HepG2 (cell line): Measurements from ENCODE around the gene CCL2. TPM values are rescaled to one million over a fixed set of nuclear protein-coding genes. Genes with fewer than 3 reads are reported as not detected.

ENCODE experiments used
- ATAC-seq: fragments of 200-7000 bp; cut with Tn5 transposase; 3 replicates; pipeline ENCODE4 v1.9.1; 2020; ENCODE audit warnings: mild to moderate bottlenecking, moderate library complexity
- Bru-seq: library from RNA; stranded (reverse); fragments of 400-500 nt; gene quantifications from one replicate; lab custom pipeline; 2021; lab: Mats Ljungman, UMichigan
- BruChase-seq, 2 experiments: library from RNA; stranded (reverse); fragments of 400-500 nt; gene quantifications; one replicate each; lab custom pipeline; 2021; lab: Mats Ljungman, UMichigan
- BruUV-seq: library from RNA; stranded (reverse); fragments of 400-500 nt; replicated peaks from 2 replicates; lab custom pipeline; 2021; lab: Mats Ljungman, UMichigan
- CTCF ChIA-PET: fragments of 300-600 bp; formaldehyde crosslinking; extraction: SDS; loops from one replicate; lab custom pipeline; 2021; ENCODE audit warnings: low total read pairs, inconsistent platforms, low intra/inter-chr PET ratio; lab: Yijun Ruan, JAX
- POLR2A ChIA-PET: fragments of 350-600 bp; sonication (Branson Sonifier 250); formaldehyde crosslinking; loops from one replicate; lab custom pipeline; 2020; ENCODE audit warnings: antibody characterized with exemption, inconsistent platforms; lab: Yijun Ruan, JAX
- DNase-seq: peaks from one replicate; pipeline ENCODE4 v3.0.0-alpha.2; 2015; ENCODE audit warnings: low spot score
- FAIRE-seq: peaks from 3 replicates; lab custom pipeline; 2011; peaks lifted over from hg19 to GRCh38; lab: Jason Lieb, UNC
- H2AFZ ChIP-seq: one replicate; pipeline ENCODE4 v1.6.1; 2011; ENCODE audit warnings: low read length, inconsistent platforms
- H3K27ac ChIP-seq: fragments of 300-600 bp; 3 replicates; pipeline ENCODE4 v1.8.0; 2011; ENCODE audit warnings: mixed run types, mild to moderate bottlenecking, mixed read lengths, low read length, inconsistent platforms; ENCODE audit not compliant: insufficient read depth; ENCODE audit errors: extremely low read length
- H3K27me3 ChIP-seq, 2 experiments: fragments of 200-600 bp in 1 of 2; 2 replicates in 1 of 2; 3 replicates in 1 of 2; pipeline versions ENCODE4 v1.6.0 to v1.8.0; 2011; ENCODE audit warnings: low read length in 2 of 2, mild to moderate bottlenecking in 2 of 2, moderate library complexity in 2 of 2, inconsistent platforms in 1 of 2; ENCODE audit not compliant: insufficient read depth in 2 of 2, control insufficient read depth in 1 of 2
- H3K36me3 ChIP-seq, 2 experiments: fragments of 200-600 bp in 1 of 2; replicated peaks in 1 of 2; 2 replicates in 1 of 2; 3 replicates in 1 of 2; pipeline versions ENCODE4 v1.5.1 to v1.8.0; 2011; ENCODE audit warnings: low read length in 2 of 2, inconsistent platforms in 1 of 2; ENCODE audit not compliant: insufficient read depth in 2 of 2, control insufficient read depth in 1 of 2
- H3K4me1 ChIP-seq: 2 replicates; pipeline ENCODE4 v1.5.1; 2012; ENCODE audit warnings: low read length, inconsistent platforms; ENCODE audit not compliant: insufficient read depth
- H3K4me2 ChIP-seq: 2 replicates; pipeline ENCODE4 v1.6.0; 2011; ENCODE audit warnings: low read depth, low read length, inconsistent platforms
- H3K4me3 ChIP-seq, 3 experiments: fragments of 200-600 bp in 1 of 3; sonication (generic), shearing (Covaris generic) in 1 of 3; replicated peaks in 1 of 3; 2 replicates each; pipeline ENCODE4 v1.5.1; 2011 to 2016; ENCODE audit warnings: low read length in 3 of 3, inconsistent platforms in 2 of 3, low read depth in 2 of 3, mild to moderate bottlenecking in 2 of 3, control low read depth in 1 of 3, mixed read lengths in 1 of 3; ENCODE audit not compliant: insufficient read depth in 1 of 3
- H3K79me2 ChIP-seq: one replicate; pipeline ENCODE4 v1.6.1; 2011; ENCODE audit warnings: low read length, inconsistent platforms; ENCODE audit not compliant: insufficient read depth
- H3K9ac ChIP-seq: 2 replicates; pipeline ENCODE4 v1.6.0; 2011; ENCODE audit warnings: mild to moderate bottlenecking, low read depth, low read length, inconsistent platforms; ENCODE audit not compliant: insufficient read depth
- H3K9me3 ChIP-seq: 2 replicates; pipeline ENCODE4 v1.5.1; 2012; ENCODE audit warnings: mild to moderate bottlenecking, low read length
- H4K20me1 ChIP-seq: 2 replicates; pipeline ENCODE4 v1.6.0; 2011; ENCODE audit warnings: inconsistent platforms, mild to moderate bottlenecking, low read length, moderate library complexity; ENCODE audit not compliant: insufficient read depth
- DNMT3B ChIP-seq: conservative IDR thresholded peaks from 2 replicates; pipeline ENCODE4 v1.6.1; 2016; ENCODE audit warnings: missing biosample characterization, control low read depth
- FOSL1 ChIP-seq: sonication (generic); formaldehyde crosslinking; IDR thresholded peaks from 2 replicates; pipeline ENCODE4 v1.9.0; 2021; ENCODE audit warnings: missing genetic modification reagents, borderline replicate concordance
- IKZF4 ChIP-seq: sonication (generic); formaldehyde crosslinking; IDR thresholded peaks from 2 replicates; pipeline ENCODE4 v1.5.1; 2020; ENCODE audit warnings: borderline replicate concordance, mild to moderate bottlenecking, low read depth, missing genetic modification reagents; ENCODE audit errors: not compliant biosample characterization
- MTA3 ChIP-seq: sonication (generic); formaldehyde crosslinking; IDR thresholded peaks from 2 replicates; pipeline ENCODE4 v1.4.0; 2020; ENCODE audit warnings: missing genetic modification reagents
- MTF2 ChIP-seq: sonication (generic); formaldehyde crosslinking; IDR thresholded peaks from 2 replicates; pipeline ENCODE4 v1.5.0; 2020; ENCODE audit warnings: missing genetic modification reagents, borderline replicate concordance
- NR2F6 ChIP-seq, 2 experiments: IDR thresholded peaks; 2 replicates each; pipeline ENCODE4 v1.6.1; 2016; ENCODE audit warnings: antibody characterized with exemption in 1 of 2, mild to moderate bottlenecking in 1 of 2
- SMAD1 ChIP-seq: sonication (generic); formaldehyde crosslinking; IDR thresholded peaks from 2 replicates; pipeline ENCODE4 v1.4.0; 2020; ENCODE audit warnings: missing genetic modification reagents, low read depth, mild to moderate bottlenecking, borderline replicate concordance
- SPEN ChIP-seq: sonication (generic); formaldehyde crosslinking; IDR thresholded peaks from 2 replicates; pipeline ENCODE4 v1.5.1; 2020; ENCODE audit warnings: low read depth, mild to moderate bottlenecking, missing genetic modification reagents
- ZC3H4 ChIP-seq: sonication (generic); formaldehyde crosslinking; IDR thresholded peaks from 2 replicates; pipeline ENCODE4 v1.4.0; 2020; ENCODE audit warnings: missing genetic modification reagents, borderline replicate concordance
- ZEB1 ChIP-seq: IDR thresholded peaks from 2 replicates; pipeline ENCODE4 v1.6.1; 2012; ENCODE audit warnings: mild to moderate bottlenecking, low read depth, inconsistent platforms; ENCODE audit not compliant: insufficient replicate concordance
- ZKSCAN5 ChIP-seq: sonication (generic); formaldehyde crosslinking; IDR thresholded peaks from 2 replicates; pipeline ENCODE4 v1.5.1; 2020; ENCODE audit warnings: mild to moderate bottlenecking, missing genetic modification reagents
- ZNF138 ChIP-seq: sonication (generic); formaldehyde crosslinking; IDR thresholded peaks from 2 replicates; pipeline ENCODE4 v1.5.0; 2020; ENCODE audit warnings: mild to moderate bottlenecking, low read depth, missing genetic modification reagents
- ZNF468 ChIP-seq: sonication (generic); formaldehyde crosslinking; IDR thresholded peaks from 2 replicates; pipeline ENCODE4 v1.8.0; 2022; ENCODE audit warnings: mild to moderate bottlenecking, moderate library complexity, missing genetic modification reagents
- ZNF547 ChIP-seq: sonication (generic); formaldehyde crosslinking; IDR thresholded peaks from 2 replicates; pipeline ENCODE4 v1.5.1; 2020; ENCODE audit warnings: mild to moderate bottlenecking, missing genetic modification reagents
- ZNF644 ChIP-seq: IDR thresholded peaks from 2 replicates; pipeline ENCODE4 v1.6.1; 2016; ENCODE audit warnings: low read depth
- ZNF672 ChIP-seq: sonication (generic); formaldehyde crosslinking; IDR thresholded peaks from 2 replicates; pipeline ENCODE4 v1.8.1; 2022; ENCODE audit warnings: missing genetic modification reagents
- ZNF720 ChIP-seq: sonication (generic); formaldehyde crosslinking; IDR thresholded peaks from 2 replicates; pipeline ENCODE4 v1.4.0; 2020; ENCODE audit warnings: missing genetic modification reagents
- ZNF766 ChIP-seq: sonication (generic); formaldehyde crosslinking; IDR thresholded peaks from 2 replicates; pipeline ENCODE4 v1.5.0; 2020; ENCODE audit warnings: missing genetic modification reagents, borderline replicate concordance
- ZNF83 ChIP-seq: sonication (generic); formaldehyde crosslinking; IDR thresholded peaks from 2 replicates; pipeline ENCODE4 v1.4.0; 2020; ENCODE audit warnings: missing genetic modification reagents, mild to moderate bottlenecking, borderline replicate concordance
- ZSCAN20 ChIP-seq: sonication (generic); formaldehyde crosslinking; IDR thresholded peaks from 2 replicates; pipeline ENCODE4 v1.4.0; 2020; ENCODE audit warnings: missing genetic modification reagents, mild to moderate bottlenecking, borderline replicate concordance
- WGBS: methylation state at CpG from one replicate; pipeline ENCODE4 v1.1.6; 2017; ENCODE audit warnings: low lambda C conversion rate; 5-methylcytosine and 5-hydroxymethylcytosine counted together
- in situ Hi-C: cut with HindIII; loops from 2 replicates; pipeline ENCODE4 v1.10.0; 2017; ENCODE audit warnings: low pct_unique_long_range_greater_than_20kb; ENCODE audit not compliant: extremely low pct_ligation_motif_present
- intact Hi-C: fragments of 100-400 bp; cut with micrococcal nuclease; formaldehyde crosslinking; loops from one replicate; pipeline ENCODE4 v1.10.0; 2022; ENCODE audit not compliant: unreplicated experiment
- long read RNA-seq, 2 experiments: library from RNA in 1 of 2; library from polyadenylated mRNA in 1 of 2; stranded (forward) in 1 of 2; unstranded in 1 of 2; transcript quantifications; one replicate each; pipeline ENCODE4 v2.0.0, GENCODE V29; 2019 to 2022
- polyA minus RNA-seq, 3 experiments: library from RNA; depleted of rRNA, polyadenylated mRNA; stranded (reverse); fragments of >200 nt; gene quantifications; 2 replicates each; pipeline ENCODE4 v1.2.3, GENCODE V29; 2011; ENCODE audit warnings: low replicate concordance in 1 of 3
- polyA plus RNA-seq, 8 experiments: library from polyadenylated mRNA; depleted of rRNA in 3 of 8; stranded (reverse) in 7 of 8; unstranded in 1 of 8; fragments of >200 nt; fragmentation: Illumina TruSeq in 4 of 8; extraction: Trizol in 4 of 8; gene quantifications; 2 replicates each; pipeline versions ENCODE4 v1.2.1 to v1.2.3, GENCODE V29; 2011 to 2016; ENCODE audit warnings: low read depth in 4 of 8, missing spikeins in 1 of 8, mixed read lengths in 1 of 8; ENCODE audit not compliant: insufficient read depth in 1 of 8
- total RNA-seq, 5 experiments: library from RNA; depleted of rRNA; stranded (reverse); fragments of >200 nt; fragmentation: Illumina TruSeq; extraction: Trizol; gene quantifications; 2 replicates each; pipeline ENCODE4 v1.2.3, GENCODE V29; 2016; ENCODE audit warnings: low read depth in 1 of 5

The CCL2 gene
- not detected in 2 replicates for total RNA-seq (2016; rRNA removed; fragmentation: Illumina TruSeq; extraction: Trizol)
- total RNA-seq (2016; cell fraction: cytosol; rRNA removed; fragmentation: Illumina TruSeq; extraction: Trizol; ENCODE audit: low read depth) = not detected in 2 replicates
- total RNA-seq (2016; cell fraction: insoluble cytoplasmic fraction; rRNA removed; fragmentation: Illumina TruSeq; extraction: Trizol) = not detected in 2 replicates
- total RNA-seq (2016; cell fraction: membrane; rRNA removed; fragmentation: Illumina TruSeq; extraction: Trizol) = not detected in 2 replicates
- total RNA-seq (2016; cell fraction: nucleus; rRNA removed; fragmentation: Illumina TruSeq; extraction: Trizol) = not detected in 2 replicates
- polyA plus RNA-seq (2011; rRNA removed) = not detected in 2 replicates
- polyA plus RNA-seq (2011; cell fraction: cytosol; rRNA removed) = not detected in 2 replicates
- not detected in 2 replicates for polyA plus RNA-seq (2011; cell fraction: nucleus; rRNA removed)
- not detected in 2 replicates for polyA plus RNA-seq (2012)
- polyA plus RNA-seq (2016; cell fraction: cytosol; fragmentation: Illumina TruSeq; extraction: Trizol; ENCODE audit: low read depth) = not detected in 2 replicates
- polyA plus RNA-seq (2016; cell fraction: insoluble cytoplasmic fraction; fragmentation: Illumina TruSeq; extraction: Trizol; ENCODE audit: low read depth) = not detected in 2 replicates
- polyA plus RNA-seq (2016; cell fraction: membrane; fragmentation: Illumina TruSeq; extraction: Trizol; ENCODE audit: low read depth) = not detected in 2 replicates
- polyA plus RNA-seq (2016; cell fraction: nucleus; fragmentation: Illumina TruSeq; extraction: Trizol; ENCODE audit: insufficient read depth, low read depth) = not detected in 2 replicates
- 0.42 TPM in 1 of 2 replicates, not detected in the other for polyA minus RNA-seq (2011; rRNA and poly(A)+ RNA removed; ENCODE audit: low replicate concordance)
- not detected in 2 replicates for polyA minus RNA-seq (2011; cell fraction: cytosol; rRNA and poly(A)+ RNA removed)
- not detected in 2 replicates for polyA minus RNA-seq (2011; cell fraction: nucleus; rRNA and poly(A)+ RNA removed)
- Bru-seq, nascent RNA = percentile 33 among the genes with signal in this experiment
- BruChase-seq, experiment 1, labeled RNA remaining after a 6-hour chase = percentile 41 among the genes with signal in this experiment
- percentile 40 among the genes with signal in this experiment for BruChase-seq, experiment 2, labeled RNA remaining after a 2-hour chase
- long read RNA-seq, experiment 1 = 0 reads
- long read RNA-seq, experiment 2 = 0 reads

DNA sequence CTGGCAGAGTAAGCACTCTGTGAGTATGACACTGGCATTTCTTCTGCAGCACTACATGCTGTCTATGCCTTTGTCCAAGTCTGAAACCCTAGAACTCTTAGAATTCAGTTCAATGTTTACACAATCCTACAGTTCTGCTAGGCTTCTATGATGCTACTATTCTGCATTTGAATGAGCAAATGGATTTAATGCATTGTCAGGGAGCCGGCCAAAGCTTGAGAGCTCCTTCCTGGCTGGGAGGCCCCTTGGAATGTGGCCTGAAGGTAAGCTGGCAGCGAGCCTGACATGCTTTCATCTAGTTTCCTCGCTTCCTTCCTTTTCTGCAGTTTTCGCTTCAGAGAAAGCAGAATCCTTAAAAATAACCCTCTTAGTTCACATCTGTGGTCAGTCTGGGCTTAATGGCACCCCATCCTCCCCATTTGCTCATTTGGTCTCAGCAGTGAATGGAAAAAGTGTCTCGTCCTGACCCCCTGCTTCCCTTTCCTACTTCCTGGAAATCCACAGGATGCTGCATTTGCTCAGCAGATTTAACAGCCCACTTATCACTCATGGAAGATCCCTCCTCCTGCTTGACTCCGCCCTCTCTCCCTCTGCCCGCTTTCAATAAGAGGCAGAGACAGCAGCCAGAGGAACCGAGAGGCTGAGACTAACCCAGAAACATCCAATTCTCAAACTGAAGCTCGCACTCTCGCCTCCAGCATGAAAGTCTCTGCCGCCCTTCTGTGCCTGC is at the start of gene CCL2:
TSS of gene CCL2 (plus strand) at position 635 of the 730 bp plus-strand sequence. CDS start at position 700, 65 bp downstream.
- no peaks in the 10 kb centered on the region for H3K9me3 ChIP-seq
- ChIA-PET CTCF (no interaction called here), POLR2A (no interaction called here)
- DNase-seq = no peak
- BruUV-seq = no TSS peak
- H4K20me1 ChIP-seq = no peaks in the 10 kb centered on the region
- H2AFZ ChIP-seq = no peak within 1 kb of the TSS
- no peak within 1 kb of the TSS for H3K4me3 ChIP-seq
- intact Hi-C loops = no loop called here
- no peak within 1 kb of the TSS for H3K9ac ChIP-seq
- ATAC-seq = no peak
- no peaks in the 10 kb centered on the region for H3K36me3 ChIP-seq
- H3K4me2 ChIP-seq = no peak within 1 kb of the TSS
- TF ChIP-seq MTA3 (CRISPR knock-in tag) (no peak), ZNF547 (no peak), ZNF138 (CRISPR knock-in tag) (no peak), ZNF672 (no peak), MTF2 (CRISPR knock-in tag) (no peak), ZNF83 (CRISPR knock-in tag) (no peak), ZNF720 (CRISPR knock-in tag) (no peak), FOSL1 (CRISPR knock-in tag) (no peak), NR2F6 (IDR thresholded peaks at IDR 0.05) (no peak), NR2F6 (CRISPR knock-in tag; IDR thresholded peaks at IDR 0.05) (no peak), ZNF766 (CRISPR knock-in tag) (no peak), SPEN (CRISPR knock-in tag) (no peak), ZEB1 (no peak), IKZF4 (no peak), DNMT3B (no peak), ZC3H4 (CRISPR knock-in tag) (no peak), ZNF644 (CRISPR knock-in tag) (no peak), SMAD1 (no peak), ZSCAN20 (CRISPR knock-in tag) (no peak), ZKSCAN5 (CRISPR knock-in tag) (no peak), ZNF468 (CRISPR knock-in tag) (no peak)
- no peak within 1 kb of the TSS for H3K27ac ChIP-seq
- H3K27me3 ChIP-seq = no peaks in the 10 kb centered on the region
- no peaks in the 10 kb centered on the region for H3K79me2 ChIP-seq
- in situ Hi-C loops = no loop called here
- 9% methylated on average over 11 of the region's 11 CpGs for WGBS
- no peaks in the 10 kb centered on the region for H3K4me1 ChIP-seq
- no peak for FAIRE-seq
